Epithelial cell of proximal tubule (primary cell): ENCODE data around the gene CYP24A1. TPM values are rescaled to one million over a fixed set of nuclear protein-coding genes. Genes with fewer than 3 reads are reported as not detected.
A peak's percentile ranks its signal among the peaks of the same experiment; 100 is the strongest.

Experiments
- DNase-seq: peaks from one replicate; pipeline ENCODE4 v3.0.0-alpha.2; 2011; ENCODE audit warnings: low read depth
- H3K4me3 ChIP-seq: 2 replicates; pipeline ENCODE4 v1.5.1; 2011; ENCODE audit warnings: low read depth, mild to moderate bottlenecking, low read length
- total RNA-seq: library from RNA; depleted of rRNA; stranded (reverse); fragments of >200 nt; gene quantifications from 2 replicates; pipeline ENCODE4 v1.2.3, GENCODE V29; 2015
- TF ChIP-seq, protein P1 (sequence below): conservative IDR thresholded peaks from 2 replicates; pipeline ENCODE4 v1.5.1; 2012; ENCODE audit warnings: low read depth, mild to moderate bottlenecking, low read length

The CYP24A1 gene
- total RNA-seq, 1 donor from 2014 or later = 1.5 TPM

DNA sequence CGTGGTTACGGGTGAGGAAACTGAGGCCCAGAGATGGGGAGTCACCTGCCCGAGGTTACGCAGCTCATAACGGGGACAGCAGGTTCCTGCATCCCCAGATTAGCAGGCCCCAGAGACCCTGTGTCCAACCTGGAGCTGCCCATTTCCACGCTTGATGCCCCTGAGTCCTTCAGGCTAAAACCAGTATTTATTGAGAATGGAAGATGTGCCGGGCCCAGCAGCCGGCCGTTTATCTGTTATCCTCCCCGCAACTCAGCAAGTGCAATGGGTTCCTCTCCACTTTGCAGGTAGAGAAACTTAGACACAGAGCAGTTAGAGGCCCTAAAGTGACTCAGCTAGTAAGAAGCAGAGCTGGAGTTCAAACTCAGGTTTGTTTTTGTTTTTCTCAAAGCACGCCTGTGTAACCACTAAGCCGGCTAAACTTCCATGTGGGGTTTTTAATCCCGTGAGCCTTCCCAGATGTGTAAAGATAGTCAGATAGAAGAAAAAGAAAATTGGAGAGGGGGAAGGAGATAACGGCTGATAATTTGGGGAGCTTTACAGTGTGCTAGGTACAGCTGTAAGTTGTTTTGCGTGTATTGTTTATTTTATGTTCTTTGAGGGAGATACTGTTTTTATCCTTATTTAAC lies 34.9 kb upstream of the CYP24A1 start:
- TF ChIP-seq, protein P1, sequence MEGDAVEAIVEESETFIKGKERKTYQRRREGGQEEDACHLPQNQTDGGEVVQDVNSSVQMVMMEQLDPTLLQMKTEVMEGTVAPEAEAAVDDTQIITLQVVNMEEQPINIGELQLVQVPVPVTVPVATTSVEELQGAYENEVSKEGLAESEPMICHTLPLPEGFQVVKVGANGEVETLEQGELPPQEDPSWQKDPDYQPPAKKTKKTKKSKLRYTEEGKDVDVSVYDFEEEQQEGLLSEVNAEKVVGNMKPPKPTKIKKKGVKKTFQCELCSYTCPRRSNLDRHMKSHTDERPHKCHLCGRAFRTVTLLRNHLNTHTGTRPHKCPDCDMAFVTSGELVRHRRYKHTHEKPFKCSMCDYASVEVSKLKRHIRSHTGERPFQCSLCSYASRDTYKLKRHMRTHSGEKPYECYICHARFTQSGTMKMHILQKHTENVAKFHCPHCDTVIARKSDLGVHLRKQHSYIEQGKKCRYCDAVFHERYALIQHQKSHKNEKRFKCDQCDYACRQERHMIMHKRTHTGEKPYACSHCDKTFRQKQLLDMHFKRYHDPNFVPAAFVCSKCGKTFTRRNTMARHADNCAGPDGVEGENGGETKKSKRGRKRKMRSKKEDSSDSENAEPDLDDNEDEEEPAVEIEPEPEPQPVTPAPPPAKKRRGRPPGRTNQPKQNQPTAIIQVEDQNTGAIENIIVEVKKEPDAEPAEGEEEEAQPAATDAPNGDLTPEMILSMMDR = no peak
- DNase-seq = no peak
- H3K4me3 ChIP-seq = peak overlapping the region; percentile 97

DNA sequence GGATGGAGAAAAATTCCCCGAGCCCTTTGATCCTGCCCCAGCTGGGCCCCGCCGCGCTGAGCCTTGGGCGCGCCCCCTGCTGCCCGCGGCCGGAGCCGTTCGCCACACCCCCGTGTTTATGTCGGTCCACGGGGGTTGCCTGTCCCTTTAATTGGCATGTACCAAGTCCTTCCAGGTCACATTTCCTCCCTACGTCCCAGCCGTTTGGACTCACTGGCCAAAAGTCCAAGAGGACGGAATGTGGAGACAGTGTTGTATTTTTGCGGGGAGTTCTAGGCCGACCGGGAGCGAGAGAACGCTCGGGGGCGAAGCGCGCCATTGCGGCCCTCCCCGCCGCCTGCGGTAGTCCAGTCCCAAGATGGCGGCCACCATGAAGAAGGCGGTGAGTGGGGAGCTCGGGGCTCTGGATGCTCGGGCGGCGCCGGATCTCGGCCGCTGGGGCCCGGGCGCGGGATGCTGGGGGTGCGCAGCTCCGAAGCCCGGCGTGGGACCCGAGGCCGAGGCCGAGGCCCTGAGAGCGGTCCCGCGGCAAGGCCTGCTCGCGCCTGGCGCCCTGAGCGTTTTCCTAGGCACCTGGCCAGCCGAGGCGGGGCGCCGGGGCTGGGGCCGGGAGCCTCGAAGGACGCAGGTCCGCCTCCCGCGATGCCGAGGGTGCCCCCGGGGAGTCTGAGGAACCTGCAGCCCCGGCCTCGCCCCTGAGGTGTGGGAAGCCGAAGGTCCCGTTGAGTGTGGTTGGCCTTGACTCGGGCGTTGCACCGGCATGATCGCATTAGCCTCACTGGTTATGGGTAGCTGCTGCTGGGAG lies 34.2 kb upstream of the CYP24A1 start, which contains the start of gene PFDN4:
Gene PFDN4 (plus strand): TSS at position 345 of the 805 bp plus-strand sequence. CDS start 14 bp downstream, at position 359.
- H3K4me3 ChIP-seq = peak within 1 kb of the TSS; percentile 97
- DNase-seq = no peak
- TF ChIP-seq, protein P1 = peak; percentile 77

- H3K4me3 ChIP-seq = peak overlapping the region; percentile 97
- TF ChIP-seq, protein P1 = no peak
- DNase-seq = no peak
Observed at GRCh38 chr20:54207053-54207742, 33.4 kb upstream of the CYP24A1 start.

GRCh38 chr20:54205450-54205849 lies 31.7 kb upstream of the CYP24A1 start:
- no peak for DNase-seq
- TF ChIP-seq, protein P1 = no peak
- no peak overlapping the region for H3K4me3 ChIP-seq

GRCh38 chr20:54204481-54204880 lies 30.7 kb upstream of the CYP24A1 start:
- TF ChIP-seq, protein P1 = no peak
- DNase-seq = no peak
- H3K4me3 ChIP-seq = no peak overlapping the region

DNA sequence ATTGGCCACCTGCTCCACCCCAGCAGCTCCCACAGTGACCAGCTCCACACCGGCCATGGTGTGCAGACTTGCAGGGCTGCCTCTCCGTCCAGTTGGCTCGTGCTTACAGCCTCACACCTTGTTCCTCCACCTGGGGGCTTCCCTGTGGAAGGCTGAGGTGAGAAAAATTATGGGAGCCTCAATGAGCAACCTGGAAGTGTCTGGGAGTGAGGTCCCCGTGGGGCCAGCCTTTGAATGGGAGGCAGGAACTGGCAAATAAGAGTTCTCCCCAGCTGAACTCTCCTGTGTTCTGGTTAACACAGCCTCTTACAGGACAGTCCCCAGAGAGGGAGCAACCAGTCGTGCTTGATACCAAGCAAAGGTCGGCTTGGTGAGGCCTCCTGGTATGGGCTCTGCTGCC lies 30.3 kb upstream of the CYP24A1 start:
- no peak for DNase-seq

More for the DNA sequence above, 30.3 kb upstream of the CYP24A1 start:
- H3K4me3 ChIP-seq = no peak overlapping the region
- TF ChIP-seq, protein P1 = no peak
